Fibroblast of lung (primary cell): ENCODE measurements around the gene MAD2L1BP.

Experiments
- EZH2 ChIP-seq: IDR thresholded peaks from 2 replicates; pipeline ENCODE4 v1.5.1; 2012; ENCODE audit warnings: low read length, control low read depth, mild to moderate bottlenecking; ENCODE audit errors: missing control alignments
- TF ChIP-seq, protein P1 (sequence below), 2 donors: IDR thresholded peaks in 1 of 2; conservative IDR thresholded peaks in 1 of 2; 1 replicate in 1 of 2; 2 replicates in 1 of 2; pipeline ENCODE4 v1.5.1; 2011 to 2012; ENCODE audit warnings: low read length in 2 of 2, control low read depth in 1 of 2, inconsistent platforms in 1 of 2, low read depth in 1 of 2, mild to moderate bottlenecking in 1 of 2

DNA sequence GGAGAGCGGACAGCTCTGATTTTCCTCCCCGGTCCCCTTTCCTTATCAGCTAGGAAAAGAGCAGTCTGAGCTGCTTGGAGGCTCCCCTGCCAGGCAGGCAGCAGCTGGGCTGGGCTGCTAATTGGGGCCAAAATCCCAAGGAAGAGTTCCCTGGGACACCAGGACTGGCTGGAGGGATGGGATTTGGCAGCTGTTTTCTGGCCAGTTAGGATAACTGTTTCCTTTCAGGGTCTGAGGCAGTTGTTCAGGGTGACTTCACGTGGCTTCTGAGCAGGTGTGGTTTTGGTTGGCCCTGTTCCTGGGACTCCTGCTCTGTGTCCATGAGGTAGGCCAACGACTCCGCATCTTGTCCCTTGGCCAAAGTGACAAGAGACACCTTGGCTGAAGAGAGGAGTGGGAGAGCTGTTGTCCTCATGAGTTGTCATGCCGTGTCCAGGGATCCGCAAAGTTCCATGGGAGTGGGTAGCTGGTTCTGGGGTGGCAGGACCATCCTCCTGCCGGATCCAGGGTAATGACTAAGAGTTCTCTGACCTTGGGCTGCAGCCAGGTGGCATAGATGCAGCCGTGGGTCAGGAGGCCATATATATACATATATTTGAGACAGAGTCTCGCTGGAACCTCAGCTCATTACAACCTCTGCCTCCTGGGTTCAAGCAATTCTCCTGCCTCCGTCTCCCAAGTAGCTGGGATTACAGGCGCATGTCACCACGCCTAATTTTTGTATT is 30.7 kb downstream of the MAD2L1BP start:
- TF ChIP-seq EZH2: no peak
- TF ChIP-seq, protein P1, sequence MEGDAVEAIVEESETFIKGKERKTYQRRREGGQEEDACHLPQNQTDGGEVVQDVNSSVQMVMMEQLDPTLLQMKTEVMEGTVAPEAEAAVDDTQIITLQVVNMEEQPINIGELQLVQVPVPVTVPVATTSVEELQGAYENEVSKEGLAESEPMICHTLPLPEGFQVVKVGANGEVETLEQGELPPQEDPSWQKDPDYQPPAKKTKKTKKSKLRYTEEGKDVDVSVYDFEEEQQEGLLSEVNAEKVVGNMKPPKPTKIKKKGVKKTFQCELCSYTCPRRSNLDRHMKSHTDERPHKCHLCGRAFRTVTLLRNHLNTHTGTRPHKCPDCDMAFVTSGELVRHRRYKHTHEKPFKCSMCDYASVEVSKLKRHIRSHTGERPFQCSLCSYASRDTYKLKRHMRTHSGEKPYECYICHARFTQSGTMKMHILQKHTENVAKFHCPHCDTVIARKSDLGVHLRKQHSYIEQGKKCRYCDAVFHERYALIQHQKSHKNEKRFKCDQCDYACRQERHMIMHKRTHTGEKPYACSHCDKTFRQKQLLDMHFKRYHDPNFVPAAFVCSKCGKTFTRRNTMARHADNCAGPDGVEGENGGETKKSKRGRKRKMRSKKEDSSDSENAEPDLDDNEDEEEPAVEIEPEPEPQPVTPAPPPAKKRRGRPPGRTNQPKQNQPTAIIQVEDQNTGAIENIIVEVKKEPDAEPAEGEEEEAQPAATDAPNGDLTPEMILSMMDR (conservative IDR thresholded peaks at IDR 0.05 in 1 of 2, IDR thresholded peaks at IDR 0.05 in 1 of 2; ENCODE audit: low read depth in 1 of 2, low read length in 2 of 2): no peak
